ENCODE measurements around the gene PDE4DIP.
"Not testable (repeated sequence)": the region's sequence is repeated elsewhere in the genome, so short reads cannot be mapped to it uniquely, and the experiment has no call there.

Gene PDE4DIP

DNA sequence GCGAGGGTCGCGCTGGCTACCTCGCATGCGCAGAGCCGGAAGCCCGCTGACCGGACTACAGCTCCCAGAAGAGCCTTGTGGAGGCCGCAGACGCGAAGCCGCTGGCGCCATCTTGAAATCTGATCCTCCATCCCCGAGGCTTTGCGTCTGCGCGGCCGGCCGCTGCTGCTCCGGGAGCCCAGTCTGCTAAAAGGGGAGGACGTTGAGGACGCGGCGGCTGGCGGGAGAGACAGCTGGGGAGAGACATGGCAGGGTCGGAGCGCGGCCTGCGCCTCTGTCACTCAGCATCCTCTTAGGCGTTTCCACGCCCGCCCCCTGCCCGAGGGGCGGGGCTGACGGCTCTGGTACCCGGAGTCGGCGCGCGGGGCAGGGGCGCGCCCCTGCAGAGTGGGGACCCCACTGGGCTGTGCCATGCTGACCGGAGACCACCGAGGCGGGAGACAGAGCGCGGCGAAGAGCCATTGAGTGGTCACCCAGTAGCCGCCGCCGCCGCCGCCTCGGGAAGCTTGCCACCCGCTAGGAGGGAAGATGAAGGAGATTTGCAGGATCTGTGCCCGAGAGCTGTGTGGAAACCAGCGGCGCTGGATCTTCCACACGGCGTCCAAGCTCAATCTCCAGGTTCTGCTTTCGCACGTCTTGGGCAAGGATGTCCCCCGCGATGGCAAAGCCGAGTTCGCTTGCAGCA is 108.2 kb downstream of the PDE4DIP start:
- not testable (repeated sequence) for H3K27ac ChIP-seq (ENCODE audit: insufficient read depth, low read depth, low read length, poor library complexity, severe bottlenecking); H3K36me3 ChIP-seq (ENCODE audit: control insufficient read depth, insufficient read depth, low read length); H3K4me1 ChIP-seq (ENCODE audit: control insufficient read depth, insufficient read depth, low read length); H3K27me3 ChIP-seq (ENCODE audit: control insufficient read depth, insufficient read depth, low read length, poor library complexity, severe bottlenecking); H3K9me3 ChIP-seq (ENCODE audit: control insufficient read depth, low read length)
- H3K4me3 ChIP-seq (ENCODE audit: insufficient read depth, low read depth, low read length): peak overlapping the region; percentile 51
- WGBS, 2 experiments: 0% methylated on average over 19 to 25 of the region's 66 CpGs

DNA sequence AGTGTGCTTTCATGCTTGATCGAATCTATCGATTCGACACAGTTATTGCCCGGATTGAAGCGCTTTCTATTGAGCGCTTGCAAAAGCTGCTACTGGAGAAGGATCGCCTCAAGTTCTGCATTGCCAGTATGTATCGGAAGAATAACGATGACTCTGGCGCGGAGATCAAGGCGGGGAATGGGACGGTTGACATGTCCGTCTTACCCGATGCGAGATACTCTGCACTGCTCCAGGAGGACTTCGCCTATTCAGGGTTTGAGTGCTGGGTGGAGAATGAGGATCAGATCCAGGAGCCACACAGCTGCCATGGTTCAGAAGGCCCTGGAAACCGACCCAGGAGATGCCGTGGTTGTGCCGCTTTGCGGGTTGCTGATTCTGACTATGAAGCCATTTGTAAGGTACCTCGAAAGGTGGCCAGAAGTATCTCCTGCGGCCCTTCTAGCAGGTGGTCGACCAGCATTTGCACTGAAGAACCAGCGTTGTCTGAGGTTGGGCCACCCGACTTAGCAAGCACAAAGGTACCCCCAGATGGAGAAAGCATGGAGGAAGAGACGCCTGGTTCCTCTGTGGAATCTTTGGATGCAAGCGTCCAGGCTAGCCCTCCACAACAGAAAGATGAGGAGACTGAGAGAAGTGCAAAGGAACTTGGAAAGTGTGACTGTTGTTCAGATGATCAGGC is 108.8 kb downstream of the PDE4DIP start:
- H3K4me3 ChIP-seq (ENCODE audit: insufficient read depth, low read depth, low read length): peak overlapping the region; percentile 51
- 19 to 24% methylated on average over 21 to 23 of the region's 28 CpGs for WGBS, 2 experiments
- not testable (repeated sequence) for H3K4me1 ChIP-seq (ENCODE audit: control insufficient read depth, insufficient read depth, low read length); H3K9me3 ChIP-seq (ENCODE audit: control insufficient read depth, low read length); H3K36me3 ChIP-seq (ENCODE audit: control insufficient read depth, insufficient read depth, low read length); H3K27me3 ChIP-seq (ENCODE audit: control insufficient read depth, insufficient read depth, low read length, poor library complexity, severe bottlenecking); H3K27ac ChIP-seq (ENCODE audit: insufficient read depth, low read depth, low read length, poor library complexity, severe bottlenecking)

GRCh38 chr1:148953730-148954129 is 109.5 kb downstream of the PDE4DIP start:
- not testable (repeated sequence) for H3K4me1 ChIP-seq (ENCODE audit: control insufficient read depth, insufficient read depth, low read length); H3K36me3 ChIP-seq (ENCODE audit: control insufficient read depth, insufficient read depth, low read length); H3K9me3 ChIP-seq (ENCODE audit: control insufficient read depth, low read length); H3K27ac ChIP-seq (ENCODE audit: insufficient read depth, low read depth, low read length, poor library complexity, severe bottlenecking); H3K27me3 ChIP-seq (ENCODE audit: control insufficient read depth, insufficient read depth, low read length, poor library complexity, severe bottlenecking)
- peak overlapping the region; percentile 13 for H3K4me3 ChIP-seq (ENCODE audit: insufficient read depth, low read depth, low read length)
- WGBS, 2 experiments: 81 to 82% methylated on average over 6 of the region's 7 CpGs

GRCh38 chr1:148958343-148958742 is 114.1 kb downstream of the PDE4DIP start:
- not testable (repeated sequence) for H3K9me3 ChIP-seq (ENCODE audit: control insufficient read depth, low read length); H3K4me1 ChIP-seq (ENCODE audit: control insufficient read depth, insufficient read depth, low read length); H3K4me3 ChIP-seq (ENCODE audit: insufficient read depth, low read depth, low read length); H3K27me3 ChIP-seq (ENCODE audit: control insufficient read depth, insufficient read depth, low read length, poor library complexity, severe bottlenecking); H3K36me3 ChIP-seq (ENCODE audit: control insufficient read depth, insufficient read depth, low read length); H3K27ac ChIP-seq (ENCODE audit: insufficient read depth, low read depth, low read length, poor library complexity, severe bottlenecking)

GRCh38 chr1:148960212-148961000 is 116.2 kb downstream of the PDE4DIP start:
- WGBS, 2 experiments: no CpG with 5 or more reads among the region's 4 CpGs

GRCh38 chr1:148962127-148962857 is 118.1 kb downstream of the PDE4DIP start:
- not testable (repeated sequence) for H3K4me3 ChIP-seq (ENCODE audit: insufficient read depth, low read depth, low read length); H3K4me1 ChIP-seq (ENCODE audit: control insufficient read depth, insufficient read depth, low read length); H3K27me3 ChIP-seq (ENCODE audit: control insufficient read depth, insufficient read depth, low read length, poor library complexity, severe bottlenecking); H3K9me3 ChIP-seq (ENCODE audit: control insufficient read depth, low read length); H3K27ac ChIP-seq (ENCODE audit: insufficient read depth, low read depth, low read length, poor library complexity, severe bottlenecking); H3K36me3 ChIP-seq (ENCODE audit: control insufficient read depth, insufficient read depth, low read length)
- WGBS, 2 experiments: 88 to 100% methylated on average over 3 of the region's 6 CpGs

More at GRCh38 chr1:148960212-148961000, 116.2 kb downstream of the PDE4DIP start:
- H3K27me3 ChIP-seq (ENCODE audit: control insufficient read depth, insufficient read depth, low read length, poor library complexity, severe bottlenecking); H3K4me1 ChIP-seq (ENCODE audit: control insufficient read depth, insufficient read depth, low read length); H3K36me3 ChIP-seq (ENCODE audit: control insufficient read depth, insufficient read depth, low read length); H3K27ac ChIP-seq (ENCODE audit: insufficient read depth, low read depth, low read length, poor library complexity, severe bottlenecking); H3K9me3 ChIP-seq (ENCODE audit: control insufficient read depth, low read length); H3K4me3 ChIP-seq (ENCODE audit: insufficient read depth, low read depth, low read length): not testable (repeated sequence)

DNA sequence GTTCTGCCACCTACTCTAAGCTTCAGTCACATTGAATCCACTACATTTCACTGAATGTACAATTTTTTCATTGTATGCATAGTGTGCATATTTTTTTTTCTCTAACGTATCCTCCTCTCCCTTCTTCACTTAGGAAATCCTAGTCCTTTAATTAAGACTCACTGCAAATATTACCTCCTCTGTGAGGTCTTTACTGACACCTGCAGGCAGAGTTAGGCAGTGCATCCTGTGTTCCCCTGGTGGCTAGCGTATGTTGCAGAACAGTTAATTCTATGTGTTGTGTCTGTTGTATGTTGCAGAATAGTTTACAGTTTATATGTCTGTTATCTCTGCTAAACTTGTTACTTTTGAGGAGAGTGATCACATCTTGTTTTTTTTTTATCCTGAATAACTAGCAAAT is 121.9 kb downstream of the PDE4DIP start:
- H3K27ac ChIP-seq (ENCODE audit: insufficient read depth, low read depth, low read length, poor library complexity, severe bottlenecking); H3K36me3 ChIP-seq (ENCODE audit: control insufficient read depth, insufficient read depth, low read length); H3K4me1 ChIP-seq (ENCODE audit: control insufficient read depth, insufficient read depth, low read length); H3K27me3 ChIP-seq (ENCODE audit: control insufficient read depth, insufficient read depth, low read length, poor library complexity, severe bottlenecking); H3K4me3 ChIP-seq (ENCODE audit: insufficient read depth, low read depth, low read length); H3K9me3 ChIP-seq (ENCODE audit: control insufficient read depth, low read length): not testable (repeated sequence)
- no CpG with 5 or more reads among the region's 2 CpGs for whole genome bisulfite sequencing, 2 experiments

DNA sequence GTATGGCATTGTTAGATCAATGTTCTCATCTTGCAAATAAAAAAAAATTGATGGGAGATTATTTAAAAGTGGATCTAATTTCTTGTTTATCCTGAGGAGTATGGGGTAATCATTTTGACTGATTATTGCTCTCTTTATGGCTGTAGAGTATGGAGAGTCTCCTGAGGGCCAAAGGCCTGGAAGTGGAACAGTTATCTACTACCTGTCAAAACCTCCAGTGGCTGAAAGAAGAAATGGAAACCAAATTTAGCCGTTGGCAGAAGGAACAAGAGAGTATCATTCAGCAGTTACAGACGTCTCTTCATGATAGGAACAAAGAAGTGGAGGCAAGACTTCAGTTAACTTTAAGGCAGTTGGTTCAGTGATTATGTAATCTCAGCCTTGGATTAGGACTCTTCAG is 123.4 kb downstream of the PDE4DIP start:
- H3K4me3 ChIP-seq (ENCODE audit: insufficient read depth, low read depth, low read length); H3K27me3 ChIP-seq (ENCODE audit: control insufficient read depth, insufficient read depth, low read length, poor library complexity, severe bottlenecking); H3K27ac ChIP-seq (ENCODE audit: insufficient read depth, low read depth, low read length, poor library complexity, severe bottlenecking); H3K9me3 ChIP-seq (ENCODE audit: control insufficient read depth, low read length); H3K4me1 ChIP-seq (ENCODE audit: control insufficient read depth, insufficient read depth, low read length); H3K36me3 ChIP-seq (ENCODE audit: control insufficient read depth, insufficient read depth, low read length): not testable (repeated sequence)
- no CpG with 5 or more reads among the region's 2 CpGs for WGBS, 2 experiments

- WGBS, 2 experiments: no CpG with 5 or more reads among the region's 3 CpGs
Observed at GRCh38 chr1:148968682-148969081, 124.5 kb downstream of the PDE4DIP start.

GRCh38 chr1:148969126-148969525 is 124.9 kb downstream of the PDE4DIP start:
- H3K36me3 ChIP-seq (ENCODE audit: control insufficient read depth, insufficient read depth, low read length); H3K27ac ChIP-seq (ENCODE audit: insufficient read depth, low read depth, low read length, poor library complexity, severe bottlenecking); H3K4me3 ChIP-seq (ENCODE audit: insufficient read depth, low read depth, low read length); H3K9me3 ChIP-seq (ENCODE audit: control insufficient read depth, low read length); H3K27me3 ChIP-seq (ENCODE audit: control insufficient read depth, insufficient read depth, low read length, poor library complexity, severe bottlenecking); H3K4me1 ChIP-seq (ENCODE audit: control insufficient read depth, insufficient read depth, low read length): not testable (repeated sequence)
- WGBS, 2 experiments: no CpG with 5 or more reads among the region's 5 CpGs

More at GRCh38 chr1:148968682-148969081, 124.5 kb downstream of the PDE4DIP start:
- not testable (repeated sequence) for H3K9me3 ChIP-seq (ENCODE audit: control insufficient read depth, low read length); H3K27ac ChIP-seq (ENCODE audit: insufficient read depth, low read depth, low read length, poor library complexity, severe bottlenecking); H3K36me3 ChIP-seq (ENCODE audit: control insufficient read depth, insufficient read depth, low read length); H3K4me3 ChIP-seq (ENCODE audit: insufficient read depth, low read depth, low read length); H3K4me1 ChIP-seq (ENCODE audit: control insufficient read depth, insufficient read depth, low read length); H3K27me3 ChIP-seq (ENCODE audit: control insufficient read depth, insufficient read depth, low read length, poor library complexity, severe bottlenecking)
